ENCODE results near the gene THSD7B.
"Not testable (repeated sequence)": the region's sequence is repeated elsewhere in the genome, so short reads cannot be mapped to it uniquely, and the experiment has no call there.

The THSD7B gene

DNA sequence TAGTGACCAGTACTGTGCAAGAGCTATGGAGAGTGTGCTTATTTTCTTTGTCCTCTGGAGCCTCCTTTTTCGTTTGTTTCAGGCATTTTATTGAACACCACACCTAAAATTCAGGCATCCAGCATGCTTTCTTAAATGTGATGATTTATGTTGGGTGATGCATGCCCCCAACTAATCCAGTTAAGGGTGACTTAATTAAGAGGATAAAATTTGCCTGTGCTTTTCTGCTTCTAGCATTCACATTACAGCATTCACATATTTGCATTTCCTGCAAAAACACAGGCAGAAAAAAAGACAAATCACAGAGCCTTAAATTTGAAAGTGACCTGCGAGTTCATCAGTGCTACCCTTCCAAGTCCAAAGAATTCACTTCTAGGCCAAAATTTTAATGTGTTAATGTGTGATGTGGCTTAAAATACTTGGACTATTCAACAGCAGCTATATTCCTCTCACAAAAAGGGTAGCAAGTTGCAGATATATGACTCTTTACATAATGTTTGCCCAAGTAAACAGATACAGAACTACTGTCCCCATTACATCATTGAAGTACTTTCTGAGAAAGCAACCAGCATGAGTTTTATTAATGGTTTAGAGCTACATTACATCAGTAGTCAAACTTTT lies 286.5 kb downstream of the THSD7B start:
- no peak for DNase-seq (ENCODE audit: low spot score)
- TF ChIP-seq, protein P1, sequence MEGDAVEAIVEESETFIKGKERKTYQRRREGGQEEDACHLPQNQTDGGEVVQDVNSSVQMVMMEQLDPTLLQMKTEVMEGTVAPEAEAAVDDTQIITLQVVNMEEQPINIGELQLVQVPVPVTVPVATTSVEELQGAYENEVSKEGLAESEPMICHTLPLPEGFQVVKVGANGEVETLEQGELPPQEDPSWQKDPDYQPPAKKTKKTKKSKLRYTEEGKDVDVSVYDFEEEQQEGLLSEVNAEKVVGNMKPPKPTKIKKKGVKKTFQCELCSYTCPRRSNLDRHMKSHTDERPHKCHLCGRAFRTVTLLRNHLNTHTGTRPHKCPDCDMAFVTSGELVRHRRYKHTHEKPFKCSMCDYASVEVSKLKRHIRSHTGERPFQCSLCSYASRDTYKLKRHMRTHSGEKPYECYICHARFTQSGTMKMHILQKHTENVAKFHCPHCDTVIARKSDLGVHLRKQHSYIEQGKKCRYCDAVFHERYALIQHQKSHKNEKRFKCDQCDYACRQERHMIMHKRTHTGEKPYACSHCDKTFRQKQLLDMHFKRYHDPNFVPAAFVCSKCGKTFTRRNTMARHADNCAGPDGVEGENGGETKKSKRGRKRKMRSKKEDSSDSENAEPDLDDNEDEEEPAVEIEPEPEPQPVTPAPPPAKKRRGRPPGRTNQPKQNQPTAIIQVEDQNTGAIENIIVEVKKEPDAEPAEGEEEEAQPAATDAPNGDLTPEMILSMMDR (IDR thresholded peaks at IDR 0.05; ENCODE audit: extremely low read depth, missing control alignments): no peak

DNA sequence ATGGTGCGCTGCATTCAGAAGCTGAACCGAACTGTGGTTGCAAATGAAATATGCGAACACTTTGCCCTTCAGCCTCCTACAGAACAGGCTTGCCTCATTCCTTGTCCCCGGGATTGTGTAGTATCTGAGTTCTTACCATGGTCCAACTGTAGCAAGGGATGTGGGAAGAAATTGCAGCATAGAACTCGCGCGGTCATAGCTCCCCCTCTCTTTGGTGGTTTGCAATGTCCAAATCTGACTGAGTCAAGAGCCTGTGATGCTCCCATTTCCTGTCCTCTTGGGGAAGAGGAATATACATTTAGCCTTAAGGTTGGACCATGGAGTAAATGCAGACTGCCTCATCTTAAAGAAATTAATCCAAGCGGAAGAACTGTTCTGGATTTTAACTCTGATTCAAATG lies 291.4 kb downstream of the THSD7B start:
- TF ChIP-seq, protein P1 (IDR thresholded peaks at IDR 0.05; ENCODE audit: extremely low read depth, missing control alignments): no peak
- DNase-seq (ENCODE audit: low spot score): no peak

DNA sequence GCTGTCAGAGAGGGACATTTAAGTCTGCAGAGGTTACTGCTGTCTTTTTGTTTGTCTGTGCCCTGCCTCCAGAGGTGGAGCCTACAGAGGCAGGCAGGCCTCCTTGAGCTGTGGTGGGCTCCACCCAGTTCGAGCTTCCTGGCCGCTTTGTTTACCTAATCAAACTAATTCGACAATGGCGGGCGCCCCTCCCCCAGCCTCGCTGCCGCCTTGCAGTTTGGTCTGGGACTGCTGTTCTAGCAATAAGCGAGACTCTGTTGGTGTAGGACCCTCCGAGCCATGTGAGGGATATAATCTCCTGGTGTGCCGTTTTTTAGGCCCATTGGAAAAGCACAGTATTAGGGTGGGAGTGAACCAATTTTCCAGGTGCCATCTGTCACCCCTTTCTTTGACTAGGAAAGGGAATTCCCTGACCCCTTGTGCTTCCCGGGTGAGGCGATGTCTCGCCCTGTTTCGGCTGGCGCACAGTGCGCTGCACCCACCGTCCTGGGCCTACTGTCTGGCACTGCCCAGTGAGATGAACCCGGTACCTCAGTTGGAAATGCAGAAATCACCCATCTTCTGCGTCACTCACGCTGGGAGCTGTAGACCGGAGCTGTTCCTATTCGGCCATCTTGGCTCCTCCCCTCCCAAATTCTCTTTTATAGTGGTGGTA lies 310.9 kb downstream of the THSD7B start:
- DNase-seq (ENCODE audit: low spot score): not testable (repeated sequence)

DNA sequence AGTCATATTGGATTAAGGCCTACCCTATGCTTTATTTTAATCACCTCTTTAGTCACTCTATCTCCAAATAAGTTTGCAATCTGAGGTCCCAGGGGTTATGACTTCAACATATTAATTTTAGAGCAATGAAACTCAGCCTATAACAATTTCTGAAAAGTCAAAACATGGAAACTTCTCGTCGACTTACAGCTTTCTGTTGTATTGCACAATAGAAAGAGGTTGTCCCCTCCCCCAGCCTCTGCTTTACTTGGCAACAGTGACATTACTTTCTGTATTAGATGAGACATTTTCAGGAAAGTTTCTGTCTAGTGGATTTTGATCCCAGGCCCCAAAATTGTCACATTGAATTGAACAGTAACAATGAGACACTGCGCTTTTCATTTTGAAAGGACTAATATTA lies 326.4 kb downstream of the THSD7B start:
- DNase-seq (ENCODE audit: low spot score): no peak
- TF ChIP-seq, protein P1 (IDR thresholded peaks at IDR 0.05; ENCODE audit: extremely low read depth, missing control alignments): no peak

DNA sequence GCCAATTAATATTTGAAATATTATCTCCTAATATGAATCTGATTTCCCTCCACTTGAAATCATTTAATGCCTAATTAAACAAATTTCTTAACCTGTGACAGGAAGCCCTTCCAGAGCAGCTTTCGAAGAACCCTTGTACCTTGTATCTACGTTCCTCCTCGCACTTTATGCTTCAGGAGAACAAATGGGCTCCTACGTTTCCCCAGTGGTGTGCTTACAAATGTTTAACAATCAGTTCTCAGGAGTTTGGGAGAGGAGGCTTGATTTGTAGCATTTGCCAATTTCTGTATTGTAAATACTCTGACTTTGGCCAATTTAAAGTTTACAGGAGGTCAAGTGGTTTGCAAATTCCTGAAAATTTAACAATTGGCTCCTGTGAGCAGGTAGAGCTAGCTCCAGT lies 327.8 kb downstream of the THSD7B start:
- no peak for DNase-seq (ENCODE audit: low spot score)
- TF ChIP-seq, protein P1 (IDR thresholded peaks at IDR 0.05; ENCODE audit: extremely low read depth, missing control alignments): no peak

DNA sequence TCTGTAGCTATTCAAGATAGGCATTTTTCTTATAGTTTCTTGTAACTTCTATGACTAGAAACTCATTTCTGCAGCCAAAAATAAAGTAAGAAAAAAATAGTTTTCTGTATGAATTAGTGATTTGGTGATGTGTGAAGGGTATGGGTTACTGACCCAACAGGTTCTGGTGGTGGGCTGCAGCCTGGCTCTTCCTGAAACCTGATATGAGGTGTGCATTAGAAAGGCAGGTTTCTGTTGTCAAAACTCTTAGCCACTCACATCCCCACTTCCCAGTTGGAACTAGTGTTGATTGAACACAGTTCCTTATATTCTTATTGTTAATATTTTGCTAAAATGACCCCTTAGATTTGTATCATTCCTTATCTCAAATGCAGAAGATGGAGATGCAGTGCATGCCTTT lies 330.8 kb downstream of the THSD7B start:
- TF ChIP-seq, protein P1 (IDR thresholded peaks at IDR 0.05; ENCODE audit: extremely low read depth, missing control alignments): no peak
- DNase-seq (ENCODE audit: low spot score): no peak

DNA sequence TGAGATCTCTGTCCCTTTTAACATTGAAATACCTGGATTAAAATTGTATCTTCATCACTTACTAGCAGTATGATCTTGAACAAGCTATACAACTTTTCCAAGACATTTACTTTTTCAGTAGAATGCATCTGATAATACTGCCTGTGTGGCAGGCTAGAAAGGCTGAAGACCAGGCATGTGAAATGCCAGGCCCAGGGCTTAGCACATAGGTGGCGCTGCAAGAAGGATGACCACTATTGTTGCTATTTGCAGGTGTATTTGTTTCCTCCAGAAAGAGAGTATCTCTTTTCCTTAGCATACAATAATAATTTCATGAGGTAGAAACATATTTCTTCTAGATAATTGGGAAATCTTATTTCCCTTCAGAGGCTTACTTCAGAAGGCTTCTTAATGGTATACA lies 331.3 kb downstream of the THSD7B start:
- DNase-seq (ENCODE audit: low spot score): no peak
- TF ChIP-seq, protein P1 (IDR thresholded peaks at IDR 0.05; ENCODE audit: extremely low read depth, missing control alignments): no peak

DNA sequence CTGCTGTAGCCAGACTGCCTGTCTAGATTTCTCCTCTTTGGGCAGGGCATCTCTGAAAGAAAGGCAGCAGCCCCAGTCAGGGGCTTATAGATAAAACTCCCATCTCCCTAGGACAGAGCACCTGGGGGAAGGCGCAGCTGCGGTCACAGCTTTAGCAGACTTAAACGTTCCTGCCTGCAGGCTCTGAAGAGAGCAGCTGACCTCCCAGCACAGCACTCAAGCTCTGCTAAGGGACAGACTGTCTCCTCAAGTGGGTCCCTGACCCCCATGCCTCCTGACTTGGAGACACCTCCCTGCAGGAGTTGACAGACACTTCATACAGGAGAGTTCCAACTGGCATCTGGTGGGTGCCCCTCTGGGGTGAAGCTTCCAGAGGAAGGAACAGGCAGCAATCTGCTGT lies 336.5 kb downstream of the THSD7B start:
- not testable (repeated sequence) for DNase-seq (ENCODE audit: low spot score)

Data from GM20000 (cell line).